D341Med (cell line): Measurements from ENCODE around the gene CRYBB2.
A peak's percentile ranks its signal among the peaks of the same experiment; 100 is the strongest.
"Not testable (repeated sequence)": the region's sequence is repeated elsewhere in the genome, so short reads cannot be mapped to it uniquely, and the experiment has no call there.

Experiments
- DNase-seq: peaks from one replicate; pipeline ENCODE4 v3.0.0; 2012; ENCODE audit warnings: low spot score

Gene CRYBB2

DNA sequence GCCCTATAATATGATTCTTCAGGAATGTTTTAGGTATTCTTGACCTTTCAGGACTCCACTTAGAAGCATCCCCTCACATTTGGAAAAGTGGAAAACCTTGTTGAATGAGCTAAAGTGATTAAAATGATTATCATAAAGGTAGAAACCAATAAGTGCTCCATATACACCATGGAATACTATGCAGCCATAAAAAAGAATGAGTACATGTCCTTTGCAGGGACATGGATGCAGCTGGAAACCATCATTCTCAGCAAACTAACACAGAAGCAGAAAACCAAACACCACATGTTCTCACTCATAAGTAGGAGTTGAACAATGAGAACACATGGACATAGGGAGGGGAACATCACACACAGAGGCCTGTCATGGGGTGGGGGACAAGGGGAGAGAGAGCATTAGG, 14.3 kb downstream of the CRYBB2 start:
- DNase-seq: not testable (repeated sequence)

DNA sequence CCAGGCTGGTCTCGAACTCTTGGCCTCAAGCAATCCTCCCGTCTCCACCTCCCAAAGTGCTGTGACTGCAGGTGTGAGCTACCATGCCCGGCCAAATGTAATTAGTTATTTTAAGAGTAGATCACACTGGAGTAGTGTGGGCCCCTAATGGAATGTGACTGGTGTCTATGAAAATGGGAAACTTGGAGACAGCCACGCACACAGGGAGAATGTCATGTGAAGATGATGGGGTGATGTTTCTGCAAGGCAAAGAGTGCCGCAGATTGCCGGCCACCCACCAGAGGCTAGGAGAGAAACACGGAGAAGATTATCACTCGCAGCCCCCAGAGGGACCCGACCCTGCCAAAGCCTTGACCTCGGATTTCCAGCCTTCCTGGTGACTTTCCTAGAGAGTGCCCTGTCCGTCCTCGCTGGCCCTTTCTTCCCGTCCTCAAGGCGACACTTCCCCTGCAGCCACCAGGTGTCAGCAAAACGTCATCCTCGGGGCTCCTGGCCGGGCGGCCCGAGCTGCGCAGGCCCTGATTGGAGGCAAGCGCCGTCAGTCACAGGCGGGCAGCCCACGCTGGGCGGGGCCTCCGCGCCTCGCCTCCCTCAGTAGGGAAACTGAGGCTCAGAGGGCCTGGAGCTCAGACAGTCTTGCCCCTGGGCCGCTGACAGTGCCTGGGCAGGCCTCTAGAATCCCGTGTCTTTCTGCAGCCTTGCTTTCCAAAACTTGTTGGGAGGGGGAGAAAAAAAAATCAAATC, 16.3 kb downstream of the CRYBB2 start:
- peak; percentile 100 for DNase-seq

DNA sequence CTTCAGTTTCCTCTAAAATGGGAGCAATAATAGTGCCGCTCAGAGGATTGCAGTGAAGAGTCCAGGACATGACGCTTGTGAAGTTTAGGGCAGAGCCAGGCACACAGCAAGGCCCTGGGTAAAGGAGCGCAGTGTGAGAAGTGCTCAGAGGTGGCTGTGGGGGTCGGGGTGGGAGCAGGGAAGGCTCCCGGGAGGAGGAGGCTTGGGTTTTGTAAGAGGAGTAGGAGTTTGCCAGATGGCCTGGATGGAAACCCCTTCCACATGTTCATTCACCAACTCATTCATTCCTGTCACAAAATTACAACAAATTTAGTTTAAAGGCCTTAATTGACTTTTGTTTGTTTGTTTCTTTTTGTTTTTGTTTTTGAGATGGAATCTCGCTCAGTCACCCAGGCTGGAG, 17.0 kb downstream of the CRYBB2 start:
- no peak for DNase-seq

DNA sequence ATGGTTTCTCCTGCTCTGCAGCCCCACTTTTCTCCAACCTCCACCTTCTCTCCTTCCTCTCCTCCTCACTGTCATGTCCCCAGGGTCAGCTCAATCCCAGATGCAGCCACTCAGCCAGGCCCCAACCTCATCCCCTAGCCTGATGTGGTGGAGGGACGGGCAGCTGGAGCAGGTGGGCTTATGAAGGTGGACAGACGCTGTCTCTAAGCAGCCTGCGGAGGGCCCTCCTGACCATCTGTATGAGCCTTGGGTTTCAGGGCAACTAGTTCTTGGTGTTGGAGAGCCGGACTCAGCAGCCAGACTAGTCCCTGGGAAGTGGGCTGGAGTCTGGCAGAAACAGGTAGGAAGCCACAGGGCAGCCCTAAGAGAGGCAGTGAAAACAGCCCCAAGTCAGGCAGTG, 18.1 kb downstream of the CRYBB2 start:
- DNase-seq: no peak

DNA sequence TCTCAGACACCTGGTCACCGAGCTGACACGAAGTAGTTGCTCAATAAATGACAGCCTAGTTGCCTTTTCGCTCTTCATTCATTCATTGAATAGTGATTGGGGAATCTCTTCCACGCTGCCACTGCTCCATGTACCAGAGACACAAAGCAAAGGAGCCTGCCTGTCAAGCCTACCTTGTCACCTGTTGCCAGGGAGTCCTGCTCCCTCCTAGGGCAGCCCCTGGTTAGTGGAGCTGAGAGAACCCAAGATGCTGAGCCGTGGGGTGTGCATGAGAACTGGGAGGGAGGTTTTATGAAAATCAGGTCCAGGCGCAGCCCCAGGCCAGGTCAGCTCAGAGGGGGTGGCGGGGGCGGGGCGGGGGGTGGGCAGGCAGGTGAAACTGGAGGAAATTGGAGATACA, 18.6 kb downstream of the CRYBB2 start:
- DNase-seq: not testable (repeated sequence)

DNA sequence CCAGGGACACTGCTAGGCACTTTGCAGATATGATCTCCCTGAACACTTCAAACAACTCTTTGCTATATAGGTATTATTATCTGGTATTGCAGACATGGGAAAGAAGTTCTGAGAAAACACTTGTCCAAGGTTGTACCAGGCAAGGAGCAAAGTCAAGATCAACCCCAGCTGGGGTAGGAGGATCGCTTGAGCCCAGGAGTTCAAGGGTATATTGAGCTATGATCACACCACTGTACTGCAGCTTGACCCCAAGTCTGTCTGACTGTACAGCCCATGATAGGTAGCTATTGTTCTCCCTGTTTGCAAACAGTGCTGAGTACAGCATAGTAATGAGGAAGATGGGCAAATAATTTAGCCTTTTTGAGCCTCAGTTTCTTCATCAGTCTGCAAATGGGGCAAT, 35.7 kb downstream of the CRYBB2 start:
- not testable (repeated sequence) for DNase-seq

DNA sequence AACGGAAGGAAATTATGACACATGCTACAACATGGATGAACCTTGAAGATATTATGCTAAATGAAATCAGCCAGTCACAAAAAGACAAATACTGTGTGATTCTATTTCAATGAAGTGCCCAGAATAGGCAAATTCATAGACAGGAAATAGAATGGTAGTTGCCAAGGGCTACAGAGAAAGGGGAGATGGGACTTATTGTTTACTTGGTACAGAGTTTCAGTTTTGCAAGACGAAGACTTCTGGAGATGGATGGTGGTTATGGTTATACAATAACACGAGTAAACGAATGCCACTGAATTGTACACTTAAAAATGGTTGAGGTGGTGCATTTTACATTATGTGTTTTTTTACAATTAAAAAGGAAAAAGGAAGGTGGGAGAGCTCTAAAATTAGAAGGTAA, 48.1 kb downstream of the CRYBB2 start:
- not testable (repeated sequence) for DNase-seq

DNA sequence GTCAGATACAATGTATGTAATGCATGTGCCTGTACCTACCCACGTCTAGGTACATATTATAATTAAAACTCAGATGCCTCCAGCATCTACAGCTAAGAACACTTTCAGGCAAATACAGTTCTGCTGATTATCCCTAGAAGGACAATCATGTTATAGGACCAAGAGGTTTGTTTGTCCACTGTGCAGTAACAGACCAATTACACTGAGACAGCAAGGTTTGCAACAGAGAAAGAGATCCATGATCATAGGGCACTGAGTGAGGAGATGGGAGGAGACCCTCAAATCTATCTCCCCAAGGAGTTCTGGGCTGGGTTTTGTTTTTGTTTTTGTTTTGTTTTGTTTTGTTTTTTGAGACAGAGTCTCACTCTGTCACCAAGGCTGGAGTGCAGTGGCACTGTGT, 49.5 kb downstream of the CRYBB2 start:
- DNase-seq: not testable (repeated sequence)

DNA sequence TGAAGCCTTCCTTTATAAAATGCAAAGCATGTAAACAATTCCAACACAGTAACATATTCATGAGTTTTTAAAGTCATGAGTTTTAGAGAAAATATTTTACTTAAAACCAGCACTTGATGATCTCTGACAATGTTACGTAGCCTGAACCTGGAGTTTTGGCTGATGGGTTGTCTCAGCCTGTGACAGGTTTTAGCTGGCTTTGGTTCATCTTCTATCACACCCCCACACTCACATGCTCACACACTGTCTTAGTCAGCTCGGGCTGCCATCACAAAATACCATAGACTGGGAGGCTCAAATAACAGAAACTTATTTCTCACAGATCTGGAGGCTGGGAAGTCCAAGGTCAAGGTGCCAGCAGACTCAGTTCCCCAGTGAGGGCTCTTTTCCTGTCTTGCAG, 50.6 kb downstream of the CRYBB2 start:
- DNase-seq: not testable (repeated sequence)

DNA sequence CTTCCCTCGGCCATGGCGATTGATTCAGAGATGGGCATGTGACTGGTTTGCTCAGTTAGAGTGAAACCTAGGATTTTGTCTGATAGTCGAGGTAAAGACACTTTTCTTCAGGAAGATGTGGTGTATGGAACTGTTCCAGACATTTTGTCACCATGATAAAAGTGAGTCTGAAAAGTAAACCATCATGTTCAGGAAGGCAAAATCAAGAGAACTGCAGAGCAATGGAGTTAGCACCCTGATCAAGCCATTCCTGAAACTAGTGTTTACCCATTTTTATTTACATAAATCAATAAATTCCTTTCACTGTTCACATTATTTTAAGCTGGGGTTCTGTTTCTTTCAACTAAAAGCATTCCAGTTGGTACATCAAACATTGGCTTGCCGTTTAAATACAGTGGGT, 53.8 kb downstream of the CRYBB2 start:
- DNase-seq: not testable (repeated sequence)

DNA sequence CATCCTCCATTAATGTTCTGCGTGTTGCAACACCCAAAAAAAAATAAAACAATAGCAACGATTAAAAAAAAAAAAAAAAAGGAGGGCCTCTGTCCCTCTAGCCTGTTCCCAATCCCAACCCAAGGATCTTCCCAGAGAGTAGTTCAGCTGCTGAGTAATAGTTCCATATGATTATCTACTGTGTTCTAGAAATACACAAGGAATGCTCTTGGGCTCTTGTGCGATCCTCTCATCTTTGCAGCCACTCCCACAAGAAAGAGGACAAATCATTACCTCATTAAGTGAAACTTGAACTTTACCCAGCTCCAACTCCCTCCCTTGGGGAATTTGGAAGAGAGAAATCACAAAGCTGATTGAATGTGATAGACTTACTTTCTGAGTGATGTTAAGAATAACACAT, 54.5 kb downstream of the CRYBB2 start:
- DNase-seq: not testable (repeated sequence)

DNA sequence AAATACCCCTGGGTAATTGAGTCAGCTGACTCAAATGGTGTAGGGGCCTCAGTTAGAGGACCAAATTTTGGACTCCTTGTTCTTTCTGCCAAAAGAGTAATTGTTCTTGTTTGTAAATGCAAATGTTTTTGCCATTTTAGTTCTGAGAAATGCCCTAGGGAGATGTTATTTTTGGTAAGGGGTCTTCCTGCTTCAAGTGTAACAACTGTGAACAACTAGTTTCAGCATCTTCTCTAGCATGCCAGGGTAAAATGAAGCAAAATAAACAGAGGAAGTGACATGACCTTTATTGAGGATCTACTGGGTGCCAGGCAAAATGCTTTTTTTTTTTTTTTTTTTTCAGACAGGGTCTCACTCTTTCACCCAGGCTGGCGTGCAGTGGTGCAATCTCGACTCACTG, 60.7 kb downstream of the CRYBB2 start:
- DNase-seq: not testable (repeated sequence)
